HG03095 (cell line): ENCODE data around the gene LHPP.

Experiments used
- ATAC-seq: cut with Tn5 transposase; IDR thresholded peaks from one replicate; pipeline ENCODE4 v1.9.1; 2021; ENCODE audit warnings: moderate library complexity; ENCODE audit not compliant: unreplicated experiment

Gene LHPP

DNA sequence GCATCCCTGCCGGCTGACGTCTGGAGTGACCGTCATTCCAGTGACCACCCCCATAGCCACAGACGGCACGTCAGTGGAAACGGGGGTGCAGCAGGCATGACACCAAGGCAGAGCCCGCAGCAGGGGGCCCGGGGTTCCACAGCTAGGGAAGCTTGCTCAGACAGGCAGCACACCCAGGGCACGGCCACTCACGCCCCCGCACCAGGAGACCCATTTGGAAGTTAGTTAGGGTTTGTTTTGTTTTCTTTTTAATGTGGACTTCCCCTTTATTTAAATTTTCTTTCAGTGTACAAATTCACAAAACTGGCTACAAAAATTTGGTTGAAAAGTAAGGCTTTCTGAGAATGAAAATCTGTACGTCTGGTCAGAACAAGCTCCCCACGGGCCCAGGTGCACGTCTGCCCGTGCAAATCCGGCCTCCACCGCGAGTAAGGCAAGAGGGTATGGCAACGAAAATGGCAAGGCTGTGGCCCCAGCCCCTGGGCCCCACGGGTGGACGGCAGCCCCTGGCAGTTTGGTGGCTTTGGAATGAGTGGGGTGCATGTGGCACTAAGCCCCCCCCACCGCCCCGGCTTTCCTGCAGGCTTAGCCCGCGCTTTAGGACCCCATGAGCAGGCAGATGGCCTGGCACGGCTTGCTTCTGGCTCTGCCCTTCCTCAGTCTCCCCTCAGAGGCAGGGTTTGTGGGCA is 158.3 kb downstream of the LHPP start:
- ATAC-seq, result peak; percentile 45

DNA sequence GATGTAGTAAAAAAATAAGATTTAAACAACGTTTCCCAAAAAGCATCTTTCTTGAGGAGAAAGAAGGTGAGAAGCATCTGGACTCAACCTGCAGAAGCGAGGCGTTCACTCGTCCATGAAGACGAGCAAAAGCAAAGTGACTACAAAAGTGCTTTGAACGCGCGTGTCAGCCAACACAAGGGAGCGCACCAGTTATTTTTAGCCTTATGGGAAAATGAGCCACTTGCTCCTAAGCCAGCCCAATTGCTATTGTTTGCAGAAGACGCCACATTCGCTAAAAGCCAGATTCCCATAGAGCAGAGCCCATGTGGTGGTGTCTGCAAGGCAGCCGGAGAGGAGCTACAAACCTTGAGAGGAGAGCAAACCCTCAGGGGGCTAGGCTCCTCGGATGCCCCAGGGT is 160.0 kb downstream of the LHPP start:
- no peak for ATAC-seq

DNA sequence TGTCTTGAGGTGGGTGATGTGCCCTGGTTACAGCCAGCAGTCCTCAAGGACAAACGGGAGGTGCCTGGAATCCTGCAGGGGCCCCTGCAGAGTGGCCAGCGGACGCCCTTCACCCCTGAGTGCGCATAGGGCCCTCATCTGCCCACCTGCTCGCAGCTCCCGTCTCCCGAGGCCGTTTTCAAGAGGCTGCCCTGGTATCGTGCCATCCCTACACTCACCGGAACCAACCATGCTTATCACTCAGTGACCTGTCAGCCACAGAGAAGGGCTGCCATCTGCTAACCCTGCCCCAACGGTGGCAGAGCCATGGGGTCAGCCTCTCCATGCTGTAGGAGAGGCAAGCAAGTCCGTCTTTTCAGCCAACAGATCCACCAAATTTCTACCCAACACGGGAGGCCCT is 160.5 kb downstream of the LHPP start:
- ATAC-seq, result no peak

DNA sequence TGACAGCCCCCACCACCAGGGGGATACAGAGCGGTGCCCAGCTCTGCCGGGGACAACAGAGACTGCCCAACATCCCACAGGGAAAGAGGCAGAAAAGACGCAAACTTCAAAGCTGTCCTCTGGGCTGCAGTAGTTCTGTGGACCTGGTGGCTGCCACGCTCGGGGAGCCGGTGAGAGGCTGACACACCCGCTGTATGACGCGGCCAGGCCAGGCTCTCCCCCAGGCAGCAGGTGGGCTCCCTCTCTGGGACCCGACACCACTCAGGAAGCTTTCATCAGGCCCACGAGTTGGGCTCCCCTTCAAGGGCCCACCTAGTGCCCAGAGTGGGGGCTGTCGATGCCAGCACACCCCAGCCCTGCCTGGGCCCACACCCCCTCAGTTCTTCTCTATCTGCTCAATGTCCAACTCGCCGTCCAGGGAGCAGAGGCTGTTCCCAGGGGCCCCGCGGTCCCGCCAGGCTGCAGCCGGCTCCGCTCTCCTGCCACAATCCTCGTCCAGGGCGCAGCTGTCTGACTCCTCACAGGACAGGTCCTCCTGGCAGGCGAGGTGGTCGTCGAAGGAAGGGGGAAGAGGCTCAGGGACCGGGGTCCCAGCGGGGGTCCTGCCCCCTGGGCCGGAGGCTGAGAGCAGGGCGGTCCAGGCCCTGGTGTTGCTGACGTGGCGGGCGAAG is 161.4 kb downstream of the LHPP start:
- no peak for ATAC-seq

DNA sequence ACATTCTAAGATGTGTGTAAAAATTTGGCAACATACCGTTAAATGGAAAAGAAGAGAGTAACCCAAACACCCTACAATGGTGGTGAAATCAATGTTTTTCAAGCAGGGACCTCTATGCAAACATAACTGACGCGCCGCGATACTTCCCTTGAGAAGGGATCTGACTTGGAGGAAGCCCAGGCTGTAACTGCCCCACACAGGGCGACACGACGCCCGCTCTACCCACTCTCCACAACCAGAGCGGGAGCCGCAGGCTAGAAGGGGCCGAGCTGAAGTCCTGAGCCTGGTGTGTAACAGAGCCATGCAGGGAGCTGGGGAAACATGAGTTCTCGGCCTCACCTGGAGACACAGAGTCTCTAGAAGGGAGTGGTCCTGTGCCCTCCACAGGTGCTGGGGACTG is 162.4 kb downstream of the LHPP start:
- no peak for ATAC-seq

GRCh38 chr10:124624466-124624865 is 162.8 kb downstream of the LHPP start:
- no peak for ATAC-seq

DNA sequence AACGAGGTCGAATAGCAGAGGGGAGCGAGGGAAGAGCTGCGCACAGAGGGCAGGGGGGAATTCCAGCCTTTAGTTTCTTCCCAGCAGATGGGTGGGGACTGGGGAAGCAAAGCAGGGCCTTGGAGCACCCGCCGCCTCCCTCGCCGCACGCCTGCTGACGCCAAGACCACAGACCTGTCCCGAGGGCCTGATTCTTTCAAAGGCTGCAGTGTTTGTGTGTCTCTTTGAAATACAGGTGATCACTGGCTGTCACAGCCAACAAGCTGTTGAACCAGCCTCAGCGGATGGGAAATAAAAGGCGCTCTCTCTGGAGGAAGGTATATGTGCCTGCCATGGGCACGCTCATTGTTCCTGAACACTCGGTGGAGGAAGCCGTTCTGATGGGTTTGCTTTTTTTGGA is 163.3 kb downstream of the LHPP start:
- ATAC-seq, result no peak

GRCh38 chr10:124625831-124626238 is 164.2 kb downstream of the LHPP start:
- no peak for ATAC-seq

- no peak for ATAC-seq
Measured at GRCh38 chr10:124626759-124627380, 165.2 kb downstream of the LHPP start.

DNA sequence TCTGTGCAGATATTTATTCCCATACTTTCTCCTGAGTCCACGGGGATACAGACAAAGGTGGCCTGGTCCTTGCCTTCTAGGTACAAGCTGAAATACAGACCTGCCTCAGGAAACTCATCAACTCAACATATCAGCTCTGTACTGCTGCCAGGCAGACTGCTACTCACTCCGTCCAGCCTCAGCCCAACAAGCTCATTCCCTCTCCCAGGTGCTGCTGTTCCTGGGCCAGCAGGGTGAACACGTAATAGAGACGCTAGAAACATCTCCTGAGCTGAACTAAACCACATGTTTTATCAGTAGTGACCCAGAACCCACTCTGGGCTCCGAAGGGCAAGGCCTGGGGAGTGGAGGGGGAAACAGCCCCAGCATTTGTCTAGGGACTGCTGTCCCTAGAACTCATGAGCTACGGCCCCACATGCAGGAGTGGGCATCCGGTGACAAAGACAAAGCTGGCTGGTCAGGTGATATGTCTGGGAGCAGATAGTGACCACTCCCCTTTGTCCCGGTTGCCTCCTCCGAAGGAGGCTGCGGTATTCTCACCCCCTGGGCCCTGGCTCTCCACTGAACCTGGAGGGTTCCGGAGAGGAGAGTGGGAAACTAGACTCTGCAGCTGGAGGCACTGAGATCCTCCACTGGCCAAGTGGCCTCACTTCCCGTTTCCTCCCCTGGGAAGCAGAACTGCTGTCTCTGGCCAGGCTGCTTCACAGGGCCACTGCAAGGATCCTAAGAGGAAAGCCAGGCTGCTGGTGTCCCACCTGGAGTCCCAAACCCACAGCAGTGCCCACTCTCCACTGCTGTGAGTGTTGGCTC is 166.4 kb downstream of the LHPP start:
- ATAC-seq, result no peak

DNA sequence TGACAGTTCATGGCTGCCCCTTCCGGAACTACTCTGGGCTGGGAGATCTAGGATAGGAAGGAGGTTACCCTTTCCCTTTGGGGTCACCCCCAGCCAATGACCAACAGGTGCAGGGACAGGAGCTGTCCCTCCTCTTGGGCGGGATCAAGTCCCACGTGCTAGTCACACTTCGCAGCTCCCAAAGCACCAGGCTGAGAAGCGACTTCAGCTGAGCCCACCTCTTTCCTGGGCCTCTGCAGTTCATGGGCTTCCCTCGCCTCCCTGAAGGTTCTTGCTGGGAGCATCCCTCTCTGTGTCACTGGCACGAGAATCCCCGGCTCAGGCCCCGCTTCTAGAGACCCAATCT is 167.0 kb downstream of the LHPP start:
- no peak for ATAC-seq

DNA sequence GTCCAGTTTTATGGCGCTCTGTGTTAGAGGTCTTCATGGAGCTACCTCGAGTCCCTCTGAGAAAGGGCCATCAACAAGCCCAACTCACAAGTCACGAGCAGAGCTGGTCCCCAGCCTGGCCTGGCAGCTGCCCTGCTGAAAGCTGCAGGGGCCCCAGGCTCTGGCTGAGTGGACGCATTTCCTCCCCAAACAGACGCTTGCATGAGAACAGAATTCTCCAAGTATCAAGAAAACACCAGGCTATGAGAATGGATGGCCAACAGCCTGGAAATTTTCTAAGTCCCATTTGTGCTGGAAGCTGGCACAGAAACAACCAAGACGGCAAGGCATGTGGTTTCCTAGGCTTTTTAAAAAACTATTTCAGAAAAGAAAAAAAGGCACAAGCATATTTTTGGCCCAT is 167.8 kb downstream of the LHPP start:
- ATAC-seq, result no peak

GRCh38 chr10:124629842-124630241 is 168.2 kb downstream of the LHPP start:
- no peak for ATAC-seq

GRCh38 chr10:124630551-124630950 is 168.9 kb downstream of the LHPP start:
- ATAC-seq, result no peak

GRCh38 chr10:124632064-124632531 is 170.5 kb downstream of the LHPP start:
- no peak for ATAC-seq

- no peak for ATAC-seq
Measured at GRCh38 chr10:124632566-124632965, 170.9 kb downstream of the LHPP start.

DNA sequence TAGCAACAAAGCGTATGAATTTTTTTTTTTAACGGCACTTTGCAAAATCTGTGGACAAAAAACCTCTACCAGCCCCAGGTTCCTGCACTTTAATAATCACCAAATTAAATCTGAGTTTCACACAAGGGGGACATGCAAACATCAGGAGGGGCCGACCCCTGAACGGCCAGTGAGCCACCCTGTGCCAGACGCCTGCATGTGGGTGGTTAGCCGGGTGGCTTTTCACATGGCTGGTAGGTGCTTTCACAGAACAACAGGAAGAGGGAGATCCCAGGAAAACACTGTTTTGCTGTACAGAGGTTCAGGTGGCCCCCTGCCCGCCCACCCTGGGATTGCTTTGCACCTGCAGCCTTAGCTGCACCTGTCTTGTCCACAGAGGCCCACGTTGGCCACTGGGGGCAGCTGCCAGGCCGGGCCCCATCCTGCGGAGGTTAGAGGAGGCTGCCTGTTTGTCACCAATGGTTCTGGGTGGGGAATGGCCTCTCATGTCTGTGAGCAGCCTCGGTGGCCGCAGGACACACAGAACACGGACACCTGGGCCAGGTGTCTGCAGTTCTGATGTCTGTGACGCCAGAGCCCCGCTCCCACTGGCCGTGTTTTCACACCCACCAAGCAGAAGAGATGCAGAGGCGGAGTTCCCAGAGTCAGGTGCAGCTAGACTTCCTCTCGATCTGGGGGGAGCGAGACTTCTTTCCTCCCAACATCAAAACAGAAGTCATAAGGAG is 174.8 kb downstream of the LHPP start:
- ATAC-seq, result no peak

DNA sequence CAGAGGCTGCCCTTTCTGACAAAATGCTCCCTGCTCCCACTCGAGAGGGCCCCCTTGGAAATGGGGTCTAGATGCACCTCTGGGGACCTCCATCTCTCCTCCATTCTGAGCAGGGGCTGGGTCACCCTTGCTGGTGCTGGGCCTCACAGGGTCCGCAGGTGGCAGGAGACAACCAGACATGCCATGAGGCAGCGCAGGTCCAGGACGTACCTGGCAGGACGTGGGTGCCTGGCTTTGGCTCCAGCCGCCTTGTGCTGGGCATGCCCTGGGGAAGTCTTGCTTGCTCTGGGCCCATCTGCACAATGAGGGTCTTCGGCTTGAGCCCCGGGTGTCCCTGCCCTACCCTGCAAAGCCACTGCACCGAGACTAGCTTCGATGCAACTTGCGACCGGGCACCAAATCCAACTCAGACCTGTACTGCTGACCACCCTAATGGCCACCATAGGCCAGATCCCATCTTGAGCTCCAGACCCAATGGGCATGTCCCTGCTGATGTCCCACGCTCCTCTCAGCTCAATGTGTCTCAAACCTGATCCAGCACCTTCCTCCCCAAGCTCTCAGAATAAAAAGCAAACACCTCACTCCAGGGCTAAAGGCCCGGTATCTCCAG is 175.6 kb downstream of the LHPP start:
- no peak for ATAC-seq

DNA sequence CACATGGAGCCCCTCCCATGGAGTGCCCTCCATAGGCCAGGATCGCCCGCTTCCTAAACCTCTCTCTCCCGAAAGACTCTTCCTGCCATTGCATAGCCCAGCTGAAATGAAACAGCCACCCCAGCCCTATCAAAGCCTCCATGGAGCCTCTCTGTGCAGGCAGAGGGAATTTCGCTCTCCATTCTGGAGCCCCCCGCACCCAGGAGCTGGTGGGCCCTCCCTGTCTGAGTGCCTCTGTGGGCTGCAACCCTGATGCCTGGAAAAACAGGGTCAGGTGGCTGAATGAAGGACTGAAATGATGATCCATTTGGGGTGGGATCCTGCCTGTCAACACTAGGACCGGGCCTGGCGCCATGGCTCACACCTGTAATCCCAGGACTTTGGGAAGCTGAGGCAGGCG is 176.1 kb downstream of the LHPP start:
- ATAC-seq, result no peak

- no peak for ATAC-seq
Measured at GRCh38 chr10:124639206-124639605, 177.6 kb downstream of the LHPP start.
